ENCODE results near the gene MELTF.
A peak's percentile ranks its signal among the peaks of the same experiment; 100 is the strongest.
"Not testable (repeated sequence)": the region's sequence is repeated elsewhere in the genome, so short reads cannot be mapped to it uniquely, and the experiment has no call there.

The MELTF gene

GRCh38 chr3:197042539-197042938, 12.9 kb upstream of the MELTF start:
- H3K4me3 ChIP-seq (replicated peaks in 1 of 2; ENCODE audit: low read depth in 2 of 2, low read length in 2 of 2), result no peak overlapping the region
- no peak for DNase-seq (ENCODE audit: low read depth in 2 of 2)
- TF ChIP-seq, protein P1, sequence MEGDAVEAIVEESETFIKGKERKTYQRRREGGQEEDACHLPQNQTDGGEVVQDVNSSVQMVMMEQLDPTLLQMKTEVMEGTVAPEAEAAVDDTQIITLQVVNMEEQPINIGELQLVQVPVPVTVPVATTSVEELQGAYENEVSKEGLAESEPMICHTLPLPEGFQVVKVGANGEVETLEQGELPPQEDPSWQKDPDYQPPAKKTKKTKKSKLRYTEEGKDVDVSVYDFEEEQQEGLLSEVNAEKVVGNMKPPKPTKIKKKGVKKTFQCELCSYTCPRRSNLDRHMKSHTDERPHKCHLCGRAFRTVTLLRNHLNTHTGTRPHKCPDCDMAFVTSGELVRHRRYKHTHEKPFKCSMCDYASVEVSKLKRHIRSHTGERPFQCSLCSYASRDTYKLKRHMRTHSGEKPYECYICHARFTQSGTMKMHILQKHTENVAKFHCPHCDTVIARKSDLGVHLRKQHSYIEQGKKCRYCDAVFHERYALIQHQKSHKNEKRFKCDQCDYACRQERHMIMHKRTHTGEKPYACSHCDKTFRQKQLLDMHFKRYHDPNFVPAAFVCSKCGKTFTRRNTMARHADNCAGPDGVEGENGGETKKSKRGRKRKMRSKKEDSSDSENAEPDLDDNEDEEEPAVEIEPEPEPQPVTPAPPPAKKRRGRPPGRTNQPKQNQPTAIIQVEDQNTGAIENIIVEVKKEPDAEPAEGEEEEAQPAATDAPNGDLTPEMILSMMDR (IDR thresholded peaks at IDR 0.05; ENCODE audit: low read depth, low read length), result no peak

DNA sequence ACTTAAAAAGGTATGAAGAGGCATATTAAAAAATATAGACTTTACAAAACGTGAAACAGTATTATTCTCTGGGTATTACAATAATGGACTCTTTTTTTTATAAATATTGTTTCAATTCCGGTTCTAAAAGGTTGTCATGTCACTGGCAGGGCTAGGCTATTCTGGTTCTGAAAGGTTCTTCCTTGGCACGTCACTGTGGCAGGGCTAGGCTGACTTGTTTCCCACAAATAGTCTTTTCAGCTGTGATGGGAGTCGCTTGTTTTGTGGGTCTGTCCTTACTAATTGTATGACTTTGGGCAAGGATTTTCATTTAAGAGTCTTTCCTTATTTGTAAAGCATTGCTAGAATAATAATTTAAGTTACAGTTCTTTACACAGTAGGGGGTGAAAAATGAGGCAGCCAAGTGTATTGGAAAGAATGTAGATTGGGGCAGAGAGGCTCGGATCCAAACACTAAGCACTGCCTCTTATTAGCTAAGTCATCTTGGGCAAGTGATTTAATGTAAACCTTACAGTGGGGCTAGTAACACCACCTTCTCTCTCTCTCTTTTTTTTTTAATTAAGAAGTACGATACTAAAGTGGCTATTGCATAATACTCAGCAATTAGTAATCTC, 12.4 kb upstream of the MELTF start:
- TF ChIP-seq, protein P1 (IDR thresholded peaks at IDR 0.05; ENCODE audit: low read depth, low read length), result no peak
- DNase-seq (ENCODE audit: low read depth in 2 of 2), result no peak

GRCh38 chr3:197040658-197041057, 11.0 kb upstream of the MELTF start:
- TF ChIP-seq, protein P1 (IDR thresholded peaks at IDR 0.05; ENCODE audit: low read depth, low read length), result no peak
- DNase-seq (ENCODE audit: low read depth in 2 of 2), result no peak
- H3K4me3 ChIP-seq (replicated peaks in 1 of 2; ENCODE audit: low read depth in 2 of 2, low read length in 2 of 2), result no peak overlapping the region

More for the DNA sequence above, 12.4 kb upstream of the MELTF start:
- no peak overlapping the region for H3K4me3 ChIP-seq (replicated peaks in 1 of 2; ENCODE audit: low read depth in 2 of 2, low read length in 2 of 2)

DNA sequence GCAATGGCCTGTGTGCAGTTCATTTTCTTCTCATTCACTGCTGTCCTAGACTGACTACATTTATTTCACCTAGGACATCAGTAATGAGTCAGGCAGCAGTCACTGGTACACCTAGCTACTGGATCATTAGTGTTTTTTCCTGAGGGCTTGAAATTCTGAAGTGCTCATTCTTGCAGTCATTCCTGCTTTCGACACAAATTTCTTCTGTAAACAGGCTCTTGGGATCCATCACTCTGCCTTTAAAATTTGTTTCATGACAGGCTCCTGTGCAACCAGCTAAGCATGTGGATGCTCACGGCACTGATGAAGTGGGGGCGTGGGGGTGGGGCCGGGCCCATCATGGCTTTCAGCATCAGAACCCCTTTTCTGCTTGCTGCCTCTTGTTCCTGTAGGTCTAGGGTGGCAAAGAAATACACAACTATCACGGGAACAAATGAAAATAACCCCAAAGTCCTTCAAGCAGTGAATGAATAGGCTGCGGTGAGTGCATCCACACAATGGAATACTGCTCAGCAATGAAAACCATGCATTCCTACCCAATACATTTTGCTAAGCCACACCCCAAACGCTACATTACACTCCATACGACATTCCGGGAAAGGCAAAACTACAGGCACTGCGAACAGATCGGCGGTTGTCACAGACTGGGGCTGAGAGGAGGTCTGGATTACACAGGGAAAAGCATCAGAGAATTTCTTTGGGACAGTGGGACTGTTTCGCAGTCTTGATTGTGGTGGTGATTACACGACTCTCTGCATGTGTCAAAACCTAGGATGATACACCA, 9.3 kb upstream of the MELTF start:
- no peak for DNase-seq (ENCODE audit: low read depth in 2 of 2)
- TF ChIP-seq, protein P1 (IDR thresholded peaks at IDR 0.05; ENCODE audit: low read depth, low read length), result no peak
- H3K4me3 ChIP-seq (replicated peaks in 1 of 2; ENCODE audit: low read depth in 2 of 2, low read length in 2 of 2), result no peak overlapping the region

GRCh38 chr3:197035577-197035976, 6.0 kb upstream of the MELTF start:
- DNase-seq (ENCODE audit: low read depth in 2 of 2), result no peak
- no peak overlapping the region for H3K4me3 ChIP-seq (replicated peaks in 1 of 2; ENCODE audit: low read depth in 2 of 2, low read length in 2 of 2)
- TF ChIP-seq, protein P1 (IDR thresholded peaks at IDR 0.05; ENCODE audit: low read depth, low read length), result no peak

GRCh38 chr3:197034778-197035177, 5.2 kb upstream of the MELTF start:
- DNase-seq (ENCODE audit: low read depth in 2 of 2), result peak in 1 of 2 donors; percentile 15

GRCh38 chr3:197033764-197034163, 4.1 kb upstream of the MELTF start:
- DNase-seq (ENCODE audit: low read depth in 2 of 2); H3K4me3 ChIP-seq (replicated peaks in 1 of 2; ENCODE audit: low read depth in 2 of 2, low read length in 2 of 2): not testable (repeated sequence)

More at GRCh38 chr3:197034778-197035177, 5.2 kb upstream of the MELTF start:
- not testable (repeated sequence) for H3K4me3 ChIP-seq (replicated peaks in 1 of 2; ENCODE audit: low read depth in 2 of 2, low read length in 2 of 2)
